ENCODE data around the gene PRPF8. TPM values are rescaled to one million over a fixed set of nuclear protein-coding genes. Genes with fewer than 3 reads are reported as not detected.

Gene PRPF8
- total and polyA plus RNA-seq, 10 of the 15 experiments (the other 5 are each of a cell fraction or from before 2014, with no cell fraction given), result 77.2 to 337 (median 162) TPM

DNA sequence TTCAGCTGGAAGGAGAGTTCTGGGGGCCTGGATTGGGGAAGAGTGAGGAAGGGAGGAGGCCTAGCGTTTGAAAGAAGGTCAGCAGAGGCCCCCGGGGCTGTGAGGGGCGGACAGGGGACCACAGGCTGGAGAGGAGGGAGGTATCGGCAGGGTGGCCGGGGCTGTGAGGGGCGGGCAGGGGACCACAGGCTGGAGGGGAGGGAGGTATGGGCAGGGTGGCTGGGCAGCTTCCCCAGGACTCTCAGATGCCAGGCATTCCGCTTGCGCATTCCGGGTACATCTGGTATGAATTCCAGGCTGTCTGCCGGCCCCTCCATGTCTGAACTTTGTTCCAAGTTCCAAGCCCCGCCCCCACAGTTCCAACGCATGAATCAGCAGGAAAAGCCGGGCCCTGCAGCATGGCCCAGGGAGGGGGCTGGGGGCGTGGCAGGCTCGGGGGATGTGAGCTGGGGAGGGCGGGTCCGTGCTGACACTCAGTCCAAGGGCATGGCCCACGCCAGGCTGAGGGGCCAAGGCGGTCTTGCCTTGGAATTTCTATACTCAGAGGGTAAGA, 29.8 kb upstream of the PRPF8 start:
- Histone ChIP-seq H3K36me3 (ENCODE audit: control insufficient read depth in 2 of 2, insufficient read depth in 2 of 2, low read length in 1 of 2) (peaks cover 0 to 7% of the 10 kb centered on the region in 2 experiments; a peak in 2 of 4 replicates), H3K9ac (ENCODE audit: control insufficient read depth, insufficient read depth, low read length) (no peak overlapping the region; the same call in 1 of the 2 replicates), H3K4me3 (peak overlapping the region; percentile 98; the same call in 1 of the 2 replicates), H3K4me1 (ENCODE audit: control insufficient read depth, insufficient read depth, low read length) (peaks cover 4% of the 10 kb centered on the region), H3K9me3 (replicated peaks; ENCODE audit: control insufficient read depth, insufficient read depth, low read length) (no peaks in the 10 kb centered on the region), H2AFZ (ENCODE audit: control insufficient read depth, low read depth, low read length) (no peak overlapping the region), H3K79me2 (ENCODE audit: control insufficient read depth, insufficient read depth, low read length) (peaks cover 7% of the 10 kb centered on the region), H4K20me1 (ENCODE audit: control insufficient read depth, insufficient read depth) (no peaks in the 10 kb centered on the region), H3K27ac (ENCODE audit: control insufficient read depth, insufficient read depth) (no peak overlapping the region), H3K4me2 (ENCODE audit: control insufficient read depth, insufficient read depth) (peak overlapping the region; percentile 90), H3K27me3 (replicated peaks in 1 of 2; ENCODE audit: control insufficient read depth in 2 of 2, insufficient read depth in 2 of 2, low read length in 1 of 2) (peaks cover 0 to 3% of the 10 kb centered on the region in 2 experiments; a peak in 1 of 4 replicates)
- no peak for TF ChIP-seq FOXM1 (IDR thresholded peaks at IDR 0.05; ENCODE audit: low read depth, low read length)
- TF ChIP-seq BACH1 (IDR thresholded peaks at IDR 0.05; ENCODE audit: borderline replicate concordance), result no peak
- TF ChIP-seq EED (IDR thresholded peaks at IDR 0.05; ENCODE audit: low read depth), result no peak
- TF ChIP-seq BRCA1 (IDR thresholded peaks at IDR 0.05; ENCODE audit: low read depth, low read length), result no peak
- no peak for TF ChIP-seq ATF7 (IDR thresholded peaks at IDR 0.05; ENCODE audit: low read depth)
- TF ChIP-seq CBFB (IDR thresholded peaks at IDR 0.05; ENCODE audit: low read depth), result no peak
- TF ChIP-seq, protein P1, sequence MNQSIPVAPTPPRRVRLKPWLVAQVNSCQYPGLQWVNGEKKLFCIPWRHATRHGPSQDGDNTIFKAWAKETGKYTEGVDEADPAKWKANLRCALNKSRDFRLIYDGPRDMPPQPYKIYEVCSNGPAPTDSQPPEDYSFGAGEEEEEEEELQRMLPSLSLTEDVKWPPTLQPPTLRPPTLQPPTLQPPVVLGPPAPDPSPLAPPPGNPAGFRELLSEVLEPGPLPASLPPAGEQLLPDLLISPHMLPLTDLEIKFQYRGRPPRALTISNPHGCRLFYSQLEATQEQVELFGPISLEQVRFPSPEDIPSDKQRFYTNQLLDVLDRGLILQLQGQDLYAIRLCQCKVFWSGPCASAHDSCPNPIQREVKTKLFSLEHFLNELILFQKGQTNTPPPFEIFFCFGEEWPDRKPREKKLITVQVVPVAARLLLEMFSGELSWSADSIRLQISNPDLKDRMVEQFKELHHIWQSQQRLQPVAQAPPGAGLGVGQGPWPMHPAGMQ (IDR thresholded peaks at IDR 0.05; ENCODE audit: borderline replicate concordance), result no peak
- no peak for TF ChIP-seq MTA2 (IDR thresholded peaks at IDR 0.05; ENCODE audit: low read depth)
- in situ Hi-C loops (cut with MboI) (no loop called here), intact Hi-C loops (cut with micrococcal nuclease; ENCODE audit: unreplicated experiment) (no loop called here)
- CTCF ChIA-PET, result interaction anchor here (1.0 to 11.0 kb wide), 6 partner anchors 31 to 340 kb away, joined by 3 to 232 read pairs (median 4); partner anchors contain the start of genes HIC1 and RILP
- RAD21 ChIA-PET (ENCODE audit: unreplicated experiment), result interaction anchor here (1.4 to 1.9 kb wide), 4 partner anchors 31 to 140 kb away, joined by 3 to 8 read pairs (median 4); no protein-coding TSS in a partner anchor
- SMC1A ChIA-PET (ENCODE audit: uncharacterized antibody, unreplicated experiment), result no interaction called here
- no TSS peak for BruUV-seq (replicated peaks)
- ATAC-seq (no peak), DNase-seq (ENCODE audit: low read depth, low spot score) (no peak), FAIRE-seq (no peak)
- 35% methylated on average over 13 of the region's 19 CpGs for WGBS (ENCODE audit: insufficient coverage, insufficient replicate concordance, low lambda C conversion rate, missing lambda C conversion rate)
- POLR2A ChIA-PET, result no interaction called here
